ENCODE measurements around the gene CHADL.
A peak's percentile ranks its signal among the peaks of the same experiment; 100 is the strongest.

CHADL gene

DNA sequence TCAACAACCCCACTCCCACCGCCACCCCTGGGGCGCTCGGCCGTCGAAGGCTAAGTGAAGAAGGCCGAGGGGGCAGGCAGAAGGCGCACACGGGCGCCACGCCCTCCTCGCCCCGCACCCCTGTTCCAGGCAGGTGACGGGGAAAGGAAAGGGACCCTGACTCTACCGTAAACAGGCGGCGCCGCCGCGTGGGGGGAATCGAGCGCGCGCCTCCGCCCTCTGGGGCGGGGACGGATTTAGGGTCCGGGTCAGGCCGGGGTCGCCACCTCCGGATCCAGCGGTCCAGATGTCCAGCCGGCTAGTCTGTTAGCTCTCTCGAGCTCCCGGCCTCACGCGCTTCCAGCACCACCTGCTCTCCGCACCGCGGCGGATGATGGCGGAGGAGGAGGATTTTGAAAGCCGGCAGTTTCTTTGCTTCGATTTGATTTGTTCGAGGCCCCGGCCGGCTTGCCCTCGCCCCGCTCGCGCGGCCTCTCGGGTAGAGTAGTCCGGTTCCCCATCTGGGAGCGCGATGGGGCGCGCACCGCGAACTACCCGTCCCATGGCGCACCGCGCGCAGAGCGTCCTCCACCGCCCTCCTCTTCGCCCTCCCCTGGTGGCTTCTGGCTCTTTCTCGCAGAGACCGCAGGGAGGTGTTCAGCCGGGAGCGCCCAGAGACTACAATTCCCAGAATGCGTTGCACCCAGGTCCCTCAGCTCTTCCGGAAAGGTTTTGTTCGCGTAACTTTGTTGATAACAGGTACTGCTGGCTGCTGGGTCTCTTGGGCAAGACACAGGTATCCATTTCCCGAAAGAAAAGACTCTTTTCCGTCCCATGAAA, 45.3 kb upstream of the CHADL start, which contains the start of gene RANGAP1:
TSS of gene RANGAP1 (minus strand) at position 368 of the 819 bp plus-strand sequence. CDS start 5,143 bp downstream, outside the sequence.
- TF ChIP-seq POLR2A (IDR thresholded peaks at IDR 0.05; ENCODE audit: extremely low read depth, insufficient read length), result peak; percentile 38
- TF ChIP-seq, protein P1, sequence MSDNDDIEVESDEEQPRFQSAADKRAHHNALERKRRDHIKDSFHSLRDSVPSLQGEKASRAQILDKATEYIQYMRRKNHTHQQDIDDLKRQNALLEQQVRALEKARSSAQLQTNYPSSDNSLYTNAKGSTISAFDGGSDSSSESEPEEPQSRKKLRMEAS (IDR thresholded peaks at IDR 0.05; ENCODE audit: low read depth, low read length), result peak; percentile 52
- TF ChIP-seq, protein P2, sequence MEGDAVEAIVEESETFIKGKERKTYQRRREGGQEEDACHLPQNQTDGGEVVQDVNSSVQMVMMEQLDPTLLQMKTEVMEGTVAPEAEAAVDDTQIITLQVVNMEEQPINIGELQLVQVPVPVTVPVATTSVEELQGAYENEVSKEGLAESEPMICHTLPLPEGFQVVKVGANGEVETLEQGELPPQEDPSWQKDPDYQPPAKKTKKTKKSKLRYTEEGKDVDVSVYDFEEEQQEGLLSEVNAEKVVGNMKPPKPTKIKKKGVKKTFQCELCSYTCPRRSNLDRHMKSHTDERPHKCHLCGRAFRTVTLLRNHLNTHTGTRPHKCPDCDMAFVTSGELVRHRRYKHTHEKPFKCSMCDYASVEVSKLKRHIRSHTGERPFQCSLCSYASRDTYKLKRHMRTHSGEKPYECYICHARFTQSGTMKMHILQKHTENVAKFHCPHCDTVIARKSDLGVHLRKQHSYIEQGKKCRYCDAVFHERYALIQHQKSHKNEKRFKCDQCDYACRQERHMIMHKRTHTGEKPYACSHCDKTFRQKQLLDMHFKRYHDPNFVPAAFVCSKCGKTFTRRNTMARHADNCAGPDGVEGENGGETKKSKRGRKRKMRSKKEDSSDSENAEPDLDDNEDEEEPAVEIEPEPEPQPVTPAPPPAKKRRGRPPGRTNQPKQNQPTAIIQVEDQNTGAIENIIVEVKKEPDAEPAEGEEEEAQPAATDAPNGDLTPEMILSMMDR (IDR thresholded peaks at IDR 0.05; ENCODE audit: low read depth, low read length), result no peak
- peak; percentile 94 for TF ChIP-seq MYC (IDR thresholded peaks at IDR 0.05; ENCODE audit: low read depth, low read length)
- peak within 1 kb of the TSS; percentile 91 for H3K4me3 ChIP-seq (ENCODE audit: low read depth, low read length)
- peak; percentile 99 for DNase-seq (ENCODE audit: low read depth)

DNA sequence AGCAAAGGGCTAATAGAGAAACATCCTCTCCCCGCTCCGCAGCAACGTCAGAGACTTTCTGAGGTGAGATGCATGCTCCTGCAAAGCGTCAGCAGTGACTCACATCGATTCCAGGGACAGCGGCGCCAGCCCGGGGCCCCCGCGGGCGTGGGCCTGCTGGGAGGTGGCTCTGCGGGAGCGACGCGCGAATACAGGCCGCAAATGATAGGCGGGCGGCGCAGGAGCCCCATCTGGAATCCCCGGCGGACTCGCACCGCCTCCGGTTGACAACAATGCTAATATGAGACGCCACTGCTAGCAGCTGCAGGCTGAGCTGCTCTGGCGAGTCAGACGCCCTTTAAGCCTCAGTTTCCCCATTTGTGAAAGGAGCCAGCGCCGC, 44.7 kb upstream of the CHADL start:
- peak; percentile 87 for DNase-seq (ENCODE audit: low read depth)
- TF ChIP-seq, protein P2 (IDR thresholded peaks at IDR 0.05; ENCODE audit: low read depth, low read length), result no peak
- TF ChIP-seq, protein P1 (IDR thresholded peaks at IDR 0.05; ENCODE audit: low read depth, low read length), result no peak
- 0 out of 2 replicates have a peak, but pooled peaks have one; percentile 12 for TF ChIP-seq MYC (IDR thresholded peaks at IDR 0.05; ENCODE audit: low read depth, low read length)
- H3K4me3 ChIP-seq (ENCODE audit: low read depth, low read length), result peak overlapping the region; percentile 91

DNA sequence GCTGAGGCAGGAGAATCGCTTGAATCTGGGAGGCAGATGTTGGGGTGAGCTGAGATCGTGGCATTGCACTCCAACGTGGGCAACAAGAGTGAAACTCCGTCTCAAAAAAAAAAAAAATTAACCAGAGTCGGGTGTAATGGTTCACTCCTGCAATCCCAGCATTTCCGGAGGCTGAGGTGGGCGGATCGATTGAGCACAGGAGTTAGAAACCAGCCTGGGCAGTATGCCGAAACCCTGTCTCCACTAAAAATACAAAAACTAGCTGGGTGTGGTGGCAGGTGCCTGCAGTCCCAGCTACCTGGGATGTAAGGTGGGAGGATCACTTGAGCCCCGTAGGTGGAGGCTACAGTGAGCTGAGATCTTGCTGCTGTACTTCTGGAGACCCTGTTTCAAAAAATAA, 43.7 kb upstream of the CHADL start:
- TF ChIP-seq MYC (IDR thresholded peaks at IDR 0.05; ENCODE audit: low read depth, low read length) (no peak), POLR2A (IDR thresholded peaks at IDR 0.05; ENCODE audit: extremely low read depth, insufficient read length) (no peak)
- TF ChIP-seq, protein P2 (IDR thresholded peaks at IDR 0.05; ENCODE audit: low read depth, low read length), result no peak
- TF ChIP-seq, protein P1 (IDR thresholded peaks at IDR 0.05; ENCODE audit: low read depth, low read length), result no peak
- H3K4me3 ChIP-seq (ENCODE audit: low read depth, low read length), result peak overlapping the region; percentile 91

DNA sequence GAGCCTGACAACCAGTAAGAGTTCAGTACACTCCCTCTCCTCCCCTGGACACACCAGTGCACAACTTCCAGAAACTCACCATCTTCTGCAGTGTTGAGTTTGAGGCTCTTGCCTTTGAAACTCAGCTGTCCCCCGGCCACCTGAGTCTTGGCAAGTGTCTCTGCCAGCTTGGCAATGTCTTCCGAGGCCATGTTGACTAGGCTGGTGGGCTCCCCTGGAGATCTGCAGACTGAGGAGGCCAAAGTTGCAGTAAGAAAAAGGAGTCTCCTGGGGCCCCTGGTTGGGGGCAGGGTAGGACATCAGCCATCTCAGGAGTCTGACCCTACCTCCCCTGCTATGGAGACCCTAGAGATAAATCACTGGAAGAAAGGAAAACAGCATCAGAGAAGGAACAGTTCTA, 40.1 kb upstream of the CHADL start:
- TF ChIP-seq, protein P2 (IDR thresholded peaks at IDR 0.05; ENCODE audit: low read depth, low read length), result no peak
- TF ChIP-seq POLR2A (IDR thresholded peaks at IDR 0.05; ENCODE audit: extremely low read depth, insufficient read length), result no peak
- TF ChIP-seq, protein P1 (IDR thresholded peaks at IDR 0.05; ENCODE audit: low read depth, low read length), result no peak
- TF ChIP-seq MYC (IDR thresholded peaks at IDR 0.05; ENCODE audit: low read depth, low read length), result no peak

More for the DNA sequence above, 43.7 kb upstream of the CHADL start:
- no peak for DNase-seq (ENCODE audit: low read depth)

DNA sequence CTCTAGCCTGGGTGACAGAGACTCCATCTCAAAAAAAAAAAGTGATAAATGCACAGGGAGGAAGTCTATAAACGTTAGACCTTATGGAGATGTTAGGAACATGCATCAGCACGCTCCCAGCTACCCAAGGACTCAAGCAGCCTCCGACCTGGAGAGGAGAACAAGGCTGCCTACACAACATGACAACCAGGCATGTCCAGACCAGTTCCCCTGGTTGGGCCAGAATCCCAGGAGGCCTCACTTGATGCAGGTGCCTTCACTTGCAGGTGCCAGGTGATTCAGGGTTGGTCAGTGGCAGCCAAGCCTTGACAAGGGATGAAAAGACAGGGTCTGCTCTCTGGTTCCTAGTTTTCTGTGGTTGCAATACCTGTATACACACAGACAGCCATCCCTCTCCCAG, 39.3 kb upstream of the CHADL start:
- TF ChIP-seq MYC (IDR thresholded peaks at IDR 0.05; ENCODE audit: low read depth, low read length) (no peak), POLR2A (IDR thresholded peaks at IDR 0.05; ENCODE audit: extremely low read depth, insufficient read length) (no peak)
- TF ChIP-seq, protein P1 (IDR thresholded peaks at IDR 0.05; ENCODE audit: low read depth, low read length), result no peak
- TF ChIP-seq, protein P2 (IDR thresholded peaks at IDR 0.05; ENCODE audit: low read depth, low read length), result no peak
- no peak for DNase-seq (ENCODE audit: low read depth)
- H3K4me3 ChIP-seq (ENCODE audit: low read depth, low read length), result no peak overlapping the region

More for the DNA sequence above, 40.1 kb upstream of the CHADL start:
- no peak overlapping the region for H3K4me3 ChIP-seq (ENCODE audit: low read depth, low read length)
- no peak for DNase-seq (ENCODE audit: low read depth)
